Uterus (tissue), 2 donors: ENCODE measurements around the gene EYS.

ENCODE experiments used
- CTCF ChIP-seq, 4 experiments: fragments of 200-600 bp in 2 of 4; fragments of 450-650 bp in 2 of 4; sonication (generic) in 2 of 4; IDR thresholded peaks; one replicate each; pipeline ENCODE4 v1.5.1; 2016 to 2019; ENCODE audit warnings: antibody characterized with exemption in 4 of 4, mild to moderate bottlenecking in 2 of 4, moderate library complexity in 1 of 4
- POLR2A ChIP-seq, 2 donors: fragments of 450-650 bp; IDR thresholded peaks; one replicate each; pipeline ENCODE4 v1.6.1; 2016; ENCODE audit warnings: antibody characterized with exemption in 2 of 2, mild to moderate bottlenecking in 1 of 2, moderate library complexity in 1 of 2

DNA sequence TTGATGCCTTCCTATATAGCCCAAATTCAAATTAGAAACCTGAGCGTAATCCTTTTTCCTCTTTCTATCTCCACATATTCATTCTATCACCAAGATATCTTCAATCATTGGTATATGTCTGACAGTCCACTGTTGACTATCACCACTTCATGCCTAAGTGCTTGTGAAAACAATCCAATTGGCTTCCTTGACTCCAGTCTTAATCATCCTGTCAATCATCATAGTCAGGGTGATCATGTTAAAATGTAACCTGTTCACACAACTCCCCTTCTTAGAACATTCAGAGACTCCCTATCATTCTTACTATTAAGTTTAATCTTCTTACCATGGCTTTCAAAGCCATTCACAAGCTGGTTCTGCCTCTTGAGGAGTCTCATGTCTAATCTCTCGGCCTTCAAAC is 1454.8 kb downstream of the EYS start:
- no peak for TF ChIP-seq CTCF (IDR thresholded peaks at IDR 0.05)
- TF ChIP-seq POLR2A (IDR thresholded peaks at IDR 0.05): no peak
